Head of caudate nucleus (tissue), 42 donors: Measurements from ENCODE around the gene PPP5C.
"Not testable (repeated sequence)": the region's sequence is repeated elsewhere in the genome, so short reads cannot be mapped to it uniquely, and the experiment has no call there.

Experiments
- DNase-seq, 42 donors: peaks; one replicate each; pipeline versions ENCODE4 v3.0.0 to v3.0.0-alpha.2; 2020 to 2021; ENCODE audit warnings: mixed read lengths in 7 of 42
- intact Hi-C: fragments of 100-400 bp; cut with DNase I; formaldehyde crosslinking; loops from one replicate; pipeline ENCODE4 v1.15.0; 2022

PPP5C gene

GRCh38 chr19:46356149-46357055 lies 9.5 kb downstream of the PPP5C start:
- peak in 2 of 42 donors; percentile 7 to 26 for DNase-seq
- intact Hi-C loops: no loop called here

- DNase-seq: no peak
Measured at GRCh38 chr19:46357846-46358583, 11.1 kb downstream of the PPP5C start.

GRCh38 chr19:46361915-46362314 lies 15.0 kb downstream of the PPP5C start:
- DNase-seq: no peak
- intact Hi-C loops: no loop called here

More at GRCh38 chr19:46357846-46358583, 11.1 kb downstream of the PPP5C start:
- intact Hi-C loops: no loop called here

DNA sequence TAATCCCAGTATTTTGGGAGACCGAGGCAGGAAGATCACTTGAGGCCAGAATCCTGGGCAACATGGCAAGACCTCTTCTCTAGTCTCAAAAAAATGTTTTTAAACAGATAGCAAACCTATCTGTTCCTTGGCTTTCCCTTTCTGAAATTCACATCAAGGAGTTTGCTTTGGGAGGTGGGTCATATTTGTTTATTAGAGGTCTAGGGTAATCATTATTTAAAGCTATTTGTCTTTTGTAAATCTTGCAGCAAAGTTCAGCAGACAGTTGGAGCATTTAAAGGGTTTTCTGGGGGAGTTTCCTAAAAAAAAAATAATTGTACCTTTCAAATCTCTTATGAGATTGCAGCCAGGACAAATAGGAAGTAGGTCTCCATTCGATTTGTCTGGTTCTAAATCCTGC lies 17.5 kb downstream of the PPP5C start:
- intact Hi-C loops: no loop called here

DNA sequence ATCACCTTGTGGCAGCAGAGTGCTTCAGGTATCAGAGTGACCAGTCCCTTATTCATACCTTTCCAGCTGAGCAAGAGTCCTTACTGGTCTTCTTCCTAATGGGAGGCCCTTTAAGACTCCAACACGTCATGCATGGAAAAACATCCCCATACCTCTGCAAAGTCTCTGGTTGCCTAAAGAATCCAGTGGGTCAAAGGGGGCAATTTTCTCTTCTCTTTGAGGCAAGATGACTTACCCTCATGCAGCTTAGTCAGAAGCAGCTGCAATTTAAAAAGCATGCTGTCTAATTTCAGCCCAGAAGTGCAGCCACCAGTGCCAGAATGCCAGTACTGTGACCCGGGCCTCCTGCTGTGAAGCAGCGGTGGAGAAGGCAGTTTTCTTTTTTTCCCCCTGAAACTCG lies 18.7 kb downstream of the PPP5C start:
- intact Hi-C loops: no loop called here

More for the DNA sequence above, 17.5 kb downstream of the PPP5C start:
- peak in 1 of 42 donors; percentile 2 for DNase-seq

GRCh38 chr19:46366620-46367292 lies 19.9 kb downstream of the PPP5C start:
- DNase-seq: peak in 1 of 42 donors; percentile 1
- intact Hi-C loops: no loop called here

More for the DNA sequence above, 18.7 kb downstream of the PPP5C start:
- peak in 1 of 42 donors; percentile 10 for DNase-seq

DNA sequence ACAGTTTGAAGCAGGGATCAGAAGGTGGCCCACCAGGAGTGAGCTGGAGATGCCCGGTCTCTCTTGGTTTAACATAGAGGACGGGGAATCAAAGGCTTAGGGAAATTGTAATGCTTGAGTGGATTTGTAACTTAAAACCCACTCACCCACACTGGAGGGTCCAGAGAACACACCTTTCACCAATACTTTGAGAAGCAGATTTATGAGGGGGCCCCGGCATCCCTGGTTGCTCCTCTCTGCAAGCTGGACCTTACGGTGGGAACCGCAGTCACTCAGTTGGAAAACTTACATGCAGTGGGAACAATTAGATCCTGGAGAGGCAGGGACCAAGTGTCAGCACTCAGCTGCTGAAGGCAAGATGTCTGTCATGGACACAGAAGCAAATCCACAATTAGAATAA lies 20.5 kb downstream of the PPP5C start:
- peak in 3 of 42 donors; percentile 2 to 15 (median 5) for DNase-seq
- intact Hi-C loops: no loop called here

- intact Hi-C loops: no loop called here
- DNase-seq: peak in 4 of 42 donors; percentile 4 to 36 (median 12)
Measured at GRCh38 chr19:46368116-46368515, 21.2 kb downstream of the PPP5C start.

DNA sequence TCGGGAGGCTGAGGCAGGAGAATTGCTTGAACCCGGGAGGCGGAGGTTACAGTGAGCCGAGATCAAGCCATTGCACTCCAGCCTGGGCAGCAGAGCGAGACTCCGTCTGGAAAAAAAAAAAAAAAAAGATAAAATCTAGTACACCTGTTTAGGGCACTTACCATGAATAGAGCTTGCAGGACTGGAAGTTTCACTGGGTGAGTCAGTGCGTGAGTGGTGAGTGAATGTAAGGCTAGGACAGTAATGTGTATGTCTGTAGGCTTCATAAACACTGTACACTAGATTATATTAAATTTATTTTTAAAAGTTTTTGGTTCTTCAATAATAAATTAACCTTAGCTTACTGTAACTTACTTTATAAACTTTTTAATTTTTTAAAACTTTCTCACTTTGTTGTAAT lies 22.9 kb downstream of the PPP5C start:
- DNase-seq: peak in 2 of 42 donors; percentile 0 to 13
- intact Hi-C loops: no loop called here

- intact Hi-C loops: no loop called here
- peak in 5 of 42 donors; percentile 4 to 30 (median 18) for DNase-seq
Measured at GRCh38 chr19:46371371-46371901, 24.5 kb downstream of the PPP5C start.

- peak in 4 of 42 donors; percentile 17 to 32 (median 28) for DNase-seq
Measured at GRCh38 chr19:46372901-46373490, 26.1 kb downstream of the PPP5C start.

DNA sequence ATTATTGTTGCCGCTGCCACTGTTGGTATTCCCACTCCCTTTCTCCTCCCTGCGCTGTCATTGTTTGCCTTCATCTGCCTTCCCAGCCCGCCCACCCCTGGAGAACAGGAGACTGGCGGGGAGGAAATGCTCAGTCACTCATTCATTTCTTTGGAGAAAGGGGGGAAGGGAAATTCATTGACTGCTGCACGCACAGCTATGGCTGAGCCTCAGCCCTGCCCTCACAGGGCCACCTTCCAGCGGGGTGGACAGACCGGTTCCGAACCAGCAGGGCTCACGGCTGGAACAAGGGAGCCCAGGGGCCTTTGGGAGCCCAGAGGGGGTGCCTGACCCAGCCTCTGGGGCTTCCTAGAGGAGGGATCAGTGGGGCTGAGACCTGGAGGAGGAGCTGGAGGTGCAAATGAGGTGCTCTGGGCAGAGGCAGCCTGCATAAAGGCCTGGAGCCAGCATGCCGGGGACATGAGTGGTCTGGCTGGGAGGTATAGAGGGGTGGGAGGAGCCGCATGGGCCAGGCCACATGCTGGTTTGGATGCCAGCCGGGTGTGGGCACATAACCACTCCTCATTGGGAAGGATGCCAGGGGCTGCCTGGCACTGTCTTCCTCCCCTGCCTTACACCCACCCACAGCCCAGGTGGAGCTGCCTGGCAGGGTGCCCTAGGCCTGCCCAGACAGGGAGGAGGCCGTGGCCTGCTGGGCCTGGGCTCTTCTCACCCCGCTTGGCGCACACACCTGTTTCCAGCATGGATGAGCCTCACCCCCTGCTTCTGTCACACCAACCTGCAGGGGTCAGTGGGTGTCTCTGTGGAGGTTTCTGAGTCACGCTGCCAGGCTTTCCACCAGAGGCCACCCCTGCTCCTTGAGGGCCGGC lies 26.8 kb downstream of the PPP5C start:
- peak in 21 of 42 donors; percentile 14 to 76 (median 37) for DNase-seq
- intact Hi-C loops: no loop called here

More at GRCh38 chr19:46372901-46373490, 26.1 kb downstream of the PPP5C start:
- intact Hi-C loops: no loop called here

- DNase-seq: peak in 5 of 42 donors; percentile 4 to 29 (median 10)
Measured at GRCh38 chr19:46374536-46375475, 27.9 kb downstream of the PPP5C start.

DNA sequence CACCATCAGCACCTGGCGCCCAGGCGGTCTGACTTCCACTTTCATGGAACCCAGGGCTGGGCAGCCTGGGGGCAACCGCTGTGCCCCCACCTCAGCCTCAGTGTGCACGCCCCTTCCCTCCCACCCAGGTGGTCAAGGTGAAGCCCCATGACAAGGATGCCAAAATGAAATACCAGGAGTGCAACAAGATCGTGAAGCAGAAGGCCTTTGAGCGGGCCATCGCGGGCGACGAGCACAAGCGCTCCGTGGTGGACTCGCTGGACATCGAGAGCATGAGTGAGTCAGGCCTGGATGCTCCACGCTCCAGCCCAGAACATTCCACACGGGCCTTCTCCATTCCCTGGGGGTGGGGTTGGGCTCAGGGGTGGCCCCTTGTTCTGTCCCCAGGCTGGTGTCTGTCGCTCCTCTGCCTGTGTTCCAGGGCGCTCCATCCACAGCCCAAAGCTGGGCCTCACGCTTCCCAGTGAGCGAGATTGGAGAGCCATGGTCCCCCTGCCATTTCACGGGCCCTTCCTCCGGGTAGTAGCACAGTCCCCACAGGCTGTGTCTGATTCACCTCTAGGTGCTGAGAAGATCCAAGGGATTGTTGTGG lies 28.7 kb downstream of the PPP5C start:
- peak in 5 of 42 donors; percentile 10 to 28 (median 18) for DNase-seq
- intact Hi-C loops: not testable (repeated sequence)

More at GRCh38 chr19:46374536-46375475, 27.9 kb downstream of the PPP5C start:
- intact Hi-C loops: no loop called here

DNA sequence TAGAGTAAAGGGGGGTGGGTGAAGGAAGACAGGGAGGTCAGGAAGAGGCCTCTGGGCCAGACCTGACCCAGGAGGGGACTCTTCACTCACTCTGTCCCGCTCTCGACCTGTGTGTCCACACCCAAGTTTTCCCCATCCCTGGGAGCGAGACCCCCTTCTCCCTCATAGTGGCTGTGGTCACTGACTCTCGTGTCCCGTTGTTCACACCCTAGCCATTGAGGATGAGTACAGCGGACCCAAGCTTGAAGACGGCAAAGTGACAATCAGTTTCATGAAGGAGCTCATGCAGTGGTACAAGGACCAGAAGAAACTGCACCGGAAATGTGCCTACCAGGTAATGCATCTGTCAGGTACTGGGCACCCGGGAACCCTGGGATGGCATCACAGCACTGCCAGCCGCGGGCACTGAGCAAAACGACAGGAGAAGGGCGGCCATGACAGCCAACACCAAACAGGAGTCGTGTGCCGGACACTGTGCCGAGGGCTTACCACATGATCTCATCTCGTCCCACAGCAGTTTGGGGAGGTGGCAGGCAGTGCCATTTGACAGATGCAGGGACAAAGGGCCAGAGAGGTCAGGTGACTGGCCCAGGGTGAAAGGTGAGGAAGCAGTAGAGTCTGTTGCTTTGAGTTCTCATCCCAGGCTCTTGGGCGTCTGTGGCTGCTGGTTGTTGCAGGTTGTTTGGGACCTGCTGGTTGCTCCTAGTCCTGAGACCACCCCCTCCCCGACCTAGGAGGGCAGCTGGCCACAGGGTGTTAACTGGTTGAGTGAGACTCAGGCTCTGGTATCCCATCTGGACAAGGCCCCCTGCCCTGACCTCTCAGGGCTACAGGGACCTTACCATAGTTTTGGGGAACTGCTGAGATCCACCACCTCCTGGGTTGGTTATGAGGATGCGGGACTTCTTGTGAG lies 29.6 kb downstream of the PPP5C start:
- intact Hi-C loops: no loop called here
- peak in 5 of 42 donors; percentile 5 to 21 (median 18) for DNase-seq
